Activated naive CD8-positive, alpha-beta T cell treated with anti-CD3 and anti-CD28 coated beads, Interleukin-2, amount 10 ng/mL, durations not matched to agents 7 days and 5 days (primary cell): ENCODE measurements around the gene ADCY5. TPM values are rescaled to one million over a fixed set of nuclear protein-coding genes. Genes with fewer than 3 reads are reported as not detected.

Experiments
- ATAC-seq: fragments of 150-1000 bp; cut with Tn5 transposase; one replicate; pipeline ENCODE4 v1.10.0; 2021; ENCODE audit warnings: low read depth, moderate library complexity
- POLR2A ChIA-PET: fragments of 350-600 bp; sonication (Branson Sonifier 250); formaldehyde crosslinking; loops from one replicate; lab custom pipeline; 2021; ENCODE audit warnings: antibody characterized with exemption; lab: Charles Lee
- DNase-seq: peaks from one replicate; pipeline ENCODE4 v3.0.0; 2021
- H3K27ac Mint-ChIP-seq: one replicate; pipeline ENCODE4 v1.8.0; 2022; ENCODE audit warnings: mild to moderate bottlenecking, mixed read lengths
- H3K27me3 Mint-ChIP-seq: one replicate; pipeline ENCODE4 v1.8.0; 2022; ENCODE audit warnings: mild to moderate bottlenecking, moderate library complexity, mixed read lengths
- H3K36me3 Mint-ChIP-seq: one replicate; pipeline ENCODE4 v1.8.0; 2021; ENCODE audit warnings: mild to moderate bottlenecking, mixed read lengths
- H3K4me1 Mint-ChIP-seq: one replicate; pipeline ENCODE4 v1.8.0; 2021; ENCODE audit warnings: mixed read lengths
- H3K4me3 Mint-ChIP-seq: one replicate; pipeline ENCODE4 v1.8.0; 2022; ENCODE audit warnings: mild to moderate bottlenecking, moderate library complexity, mixed read lengths
- H3K9me3 Mint-ChIP-seq: one replicate; pipeline ENCODE4 v1.8.0; 2021; ENCODE audit warnings: mixed read lengths
- total RNA-seq, 2 experiments: library from RNA; stranded (reverse); gene quantifications; one replicate each; pipeline ENCODE4 v1.2.3, GENCODE V29; 2021

Gene ADCY5
- total RNA-seq, 2 experiments from 2014 or later: not detected

- peaks cover 3% of the 10 kb centered on the region for H3K27me3 Mint-ChIP-seq
- POLR2A ChIA-PET: no interaction called here
- ATAC-seq: no peak
- no peak overlapping the region for H3K4me3 Mint-ChIP-seq
- peaks cover 6% of the 10 kb centered on the region for H3K4me1 Mint-ChIP-seq
- H3K27ac Mint-ChIP-seq: no peak overlapping the region
- no peak for DNase-seq
- no peaks in the 10 kb centered on the region for H3K36me3 Mint-ChIP-seq
- no peaks in the 10 kb centered on the region for H3K9me3 Mint-ChIP-seq
Measured at GRCh38 chr3:123336001-123336400, 112.9 kb downstream of the ADCY5 start.

- H3K27ac Mint-ChIP-seq: no peak overlapping the region
- peaks cover 6% of the 10 kb centered on the region for H3K4me1 Mint-ChIP-seq
- POLR2A ChIA-PET: no interaction called here
- ATAC-seq: peak; percentile 78
- H3K4me3 Mint-ChIP-seq: peak overlapping the region; percentile 4
- H3K9me3 Mint-ChIP-seq: no peaks in the 10 kb centered on the region
- no peaks in the 10 kb centered on the region for H3K36me3 Mint-ChIP-seq
- H3K27me3 Mint-ChIP-seq: no peaks in the 10 kb centered on the region
- DNase-seq: no peak
Measured at GRCh38 chr3:123335007-123335670, 113.8 kb downstream of the ADCY5 start.

GRCh38 chr3:123334056-123334455 is 114.8 kb downstream of the ADCY5 start:
- no peaks in the 10 kb centered on the region for H3K9me3 Mint-ChIP-seq
- no peaks in the 10 kb centered on the region for H3K36me3 Mint-ChIP-seq
- DNase-seq (no peak), ATAC-seq (no peak)
- POLR2A ChIA-PET: no interaction called here
- H3K27ac Mint-ChIP-seq: no peak overlapping the region
- H3K4me3 Mint-ChIP-seq: no peak overlapping the region
- H3K4me1 Mint-ChIP-seq: peaks cover 6% of the 10 kb centered on the region
- H3K27me3 Mint-ChIP-seq: no peaks in the 10 kb centered on the region

DNA sequence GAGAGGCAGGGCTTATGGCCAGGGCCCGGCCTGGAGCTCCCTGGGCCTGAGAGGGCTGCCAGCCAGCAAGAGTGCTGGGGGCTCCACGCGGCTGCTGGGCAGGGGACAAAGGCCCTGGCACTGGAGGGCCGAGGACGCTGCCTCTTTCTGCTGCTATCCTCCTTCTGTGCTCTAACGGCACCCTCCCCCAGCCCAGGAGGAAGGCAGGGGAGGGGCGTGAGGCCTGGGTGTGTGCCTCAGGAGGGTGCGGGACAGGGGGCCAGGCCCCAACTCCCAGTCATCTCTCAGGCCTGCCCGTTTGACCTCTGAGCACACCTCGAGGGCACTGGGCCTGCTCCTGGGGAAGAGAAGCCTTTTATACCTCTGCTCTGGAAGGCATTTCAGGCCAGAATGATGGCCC is 115.5 kb downstream of the ADCY5 start:
- Mint-ChIP-seq H3K27me3 (no peaks in the 10 kb centered on the region), H3K9me3 (no peaks in the 10 kb centered on the region), H3K27ac (no peak overlapping the region), H3K36me3 (no peaks in the 10 kb centered on the region), H3K4me3 (no peak overlapping the region), H3K4me1 (peaks cover 6% of the 10 kb centered on the region)
- no peak for ATAC-seq
- POLR2A ChIA-PET: no interaction called here
- DNase-seq: no peak

DNA sequence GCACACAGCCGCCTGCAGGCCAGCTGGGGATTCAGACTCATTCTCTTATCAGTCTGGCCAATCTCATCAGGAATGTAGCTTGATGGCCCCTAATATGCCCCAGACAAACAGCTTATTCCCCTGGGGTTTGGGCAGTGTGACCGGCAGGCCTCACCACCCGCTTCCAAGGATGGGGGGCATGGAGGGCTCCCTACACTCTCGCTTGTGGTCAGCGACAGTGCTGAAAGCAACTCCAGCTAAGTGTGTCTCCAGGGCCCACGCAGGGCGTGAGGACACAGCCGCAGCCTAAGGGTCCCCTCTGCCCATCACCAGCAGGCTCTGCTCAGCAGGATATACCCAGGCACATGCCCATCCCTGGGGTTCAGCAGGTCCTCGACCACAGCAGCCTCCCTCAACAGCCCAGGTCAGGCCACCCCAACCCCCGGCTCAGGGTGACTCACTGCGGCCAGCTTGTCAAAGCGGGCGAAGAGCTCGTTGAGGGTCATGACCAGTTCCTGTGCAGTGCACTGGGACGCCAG is 116.7 kb downstream of the ADCY5 start:
- Mint-ChIP-seq H3K27ac (no peak overlapping the region), H3K36me3 (no peaks in the 10 kb centered on the region), H3K9me3 (no peaks in the 10 kb centered on the region), H3K27me3 (no peaks in the 10 kb centered on the region), H3K4me1 (peaks cover 6% of the 10 kb centered on the region), H3K4me3 (no peak overlapping the region)
- POLR2A ChIA-PET: no interaction called here
- DNase-seq (no peak), ATAC-seq (no peak)

DNA sequence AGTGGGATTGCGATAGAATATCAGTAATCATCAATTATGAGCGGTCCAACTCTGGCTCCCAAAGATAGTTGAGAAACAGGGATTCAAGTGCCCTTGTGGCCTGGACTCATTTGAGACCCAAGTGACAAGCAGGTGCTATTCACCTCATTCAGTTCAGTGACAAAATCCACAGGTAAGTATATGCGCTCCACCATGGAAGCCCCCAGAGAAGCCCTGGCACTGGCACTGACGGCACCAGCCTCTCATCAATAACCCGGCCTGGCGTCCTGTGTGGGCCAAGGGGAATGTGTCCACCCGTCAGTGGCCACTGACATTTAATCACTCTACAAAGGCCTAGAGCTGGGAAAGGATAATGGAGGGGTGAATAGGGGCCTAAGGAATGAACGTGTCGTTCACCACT is 117.2 kb downstream of the ADCY5 start:
- DNase-seq (no peak), ATAC-seq (no peak)
- no peak overlapping the region for H3K27ac Mint-ChIP-seq
- H3K36me3 Mint-ChIP-seq: no peaks in the 10 kb centered on the region
- H3K27me3 Mint-ChIP-seq: peaks cover 2% of the 10 kb centered on the region
- no peaks in the 10 kb centered on the region for H3K9me3 Mint-ChIP-seq
- H3K4me1 Mint-ChIP-seq: peaks cover 6% of the 10 kb centered on the region
- H3K4me3 Mint-ChIP-seq: no peak overlapping the region
- POLR2A ChIA-PET: no interaction called here

GRCh38 chr3:123331006-123331405 is 117.9 kb downstream of the ADCY5 start:
- no peak for DNase-seq
- peaks cover 6% of the 10 kb centered on the region for H3K4me1 Mint-ChIP-seq
- H3K36me3 Mint-ChIP-seq: no peaks in the 10 kb centered on the region
- no peak overlapping the region for H3K27ac Mint-ChIP-seq
- no peak for ATAC-seq
- POLR2A ChIA-PET: no interaction called here
- peaks cover 2% of the 10 kb centered on the region for H3K27me3 Mint-ChIP-seq
- no peaks in the 10 kb centered on the region for H3K9me3 Mint-ChIP-seq
- H3K4me3 Mint-ChIP-seq: no peak overlapping the region

DNA sequence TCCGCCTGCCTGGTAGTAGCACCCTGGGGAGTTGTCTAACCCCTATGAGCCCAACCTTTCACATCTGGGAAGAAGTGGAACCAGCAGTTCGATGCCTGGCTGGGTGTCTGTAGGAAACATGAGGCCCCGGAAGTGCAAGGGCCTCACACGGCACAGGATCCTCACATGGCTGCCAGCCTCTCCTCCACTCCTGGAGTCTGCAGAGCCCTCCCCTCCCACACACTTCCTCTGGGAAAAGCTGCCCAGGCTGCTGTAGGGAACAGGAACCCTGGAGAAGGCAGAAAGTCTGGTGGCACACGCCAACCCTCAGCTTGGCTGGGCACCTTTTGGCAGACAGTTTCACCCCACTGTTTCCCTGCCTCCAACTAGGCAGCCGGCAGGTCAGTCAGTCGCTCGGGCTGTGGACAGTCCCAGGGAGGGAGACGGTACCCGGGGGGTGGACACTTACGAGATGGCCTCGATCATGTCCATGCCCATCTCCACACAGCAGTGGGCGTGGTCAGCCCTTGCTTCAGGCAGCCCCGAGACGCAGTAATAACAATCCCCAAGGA is 118.4 kb downstream of the ADCY5 start:
- POLR2A ChIA-PET: no interaction called here
- ATAC-seq (no peak), DNase-seq (no peak)
- no peaks in the 10 kb centered on the region for H3K36me3 Mint-ChIP-seq
- peaks cover 6% of the 10 kb centered on the region for H3K4me1 Mint-ChIP-seq
- H3K27ac Mint-ChIP-seq: no peak overlapping the region
- no peak overlapping the region for H3K4me3 Mint-ChIP-seq
- no peaks in the 10 kb centered on the region for H3K9me3 Mint-ChIP-seq
- peaks cover 2% of the 10 kb centered on the region for H3K27me3 Mint-ChIP-seq

DNA sequence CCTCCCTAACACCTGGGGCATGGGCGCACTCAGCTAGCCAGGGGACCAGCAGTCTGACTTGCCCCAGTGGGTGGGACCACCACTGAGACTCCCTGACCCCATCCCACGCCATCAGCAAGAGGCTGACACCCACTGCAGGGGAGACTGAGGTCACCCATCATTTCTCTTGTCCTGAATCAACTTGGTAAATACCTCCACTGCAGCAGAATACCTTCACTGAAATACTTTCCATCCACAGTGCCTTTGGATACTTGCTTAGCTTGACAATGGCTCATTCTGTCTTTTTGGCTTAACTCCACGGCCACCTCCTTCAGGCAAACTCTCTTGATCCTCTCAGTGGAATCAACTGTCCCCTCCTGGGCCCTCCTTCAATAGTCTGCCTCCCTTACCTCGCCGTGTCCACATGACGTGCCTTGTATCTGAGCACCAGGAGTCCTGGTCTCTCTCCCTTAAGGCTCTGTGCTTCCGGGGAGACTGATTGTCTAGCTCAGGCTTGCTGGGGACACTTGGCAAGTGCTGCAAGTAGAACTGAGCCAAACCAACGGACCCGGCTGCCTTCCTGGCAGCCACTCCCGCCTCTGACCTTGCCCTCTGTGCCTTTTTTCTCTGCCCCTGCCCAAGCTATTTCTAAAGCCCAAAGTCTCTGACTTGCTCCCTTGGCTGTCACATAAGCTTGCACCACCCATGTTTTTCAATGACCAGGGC is 119.1 kb downstream of the ADCY5 start:
- H3K9me3 Mint-ChIP-seq: no peaks in the 10 kb centered on the region
- peaks cover 1% of the 10 kb centered on the region for H3K4me1 Mint-ChIP-seq
- no peak for DNase-seq
- peaks cover 2% of the 10 kb centered on the region for H3K27me3 Mint-ChIP-seq
- no peak for ATAC-seq
- H3K36me3 Mint-ChIP-seq: no peaks in the 10 kb centered on the region
- H3K4me3 Mint-ChIP-seq: no peak overlapping the region
- POLR2A ChIA-PET: no interaction called here
- no peak overlapping the region for H3K27ac Mint-ChIP-seq

- H3K9me3 Mint-ChIP-seq: no peaks in the 10 kb centered on the region
- no peak overlapping the region for H3K4me3 Mint-ChIP-seq
- no peaks in the 10 kb centered on the region for H3K36me3 Mint-ChIP-seq
- POLR2A ChIA-PET: no interaction called here
- peaks cover 2% of the 10 kb centered on the region for H3K27me3 Mint-ChIP-seq
- H3K4me1 Mint-ChIP-seq: no peaks in the 10 kb centered on the region
- peak; percentile 85 for DNase-seq
- no peak overlapping the region for H3K27ac Mint-ChIP-seq
- ATAC-seq: peak; percentile 82
Measured at GRCh38 chr3:123328851-123329635, 119.8 kb downstream of the ADCY5 start.

GRCh38 chr3:123327956-123328850 is 120.7 kb downstream of the ADCY5 start:
- ATAC-seq (no peak), DNase-seq (no peak)
- H3K27ac Mint-ChIP-seq: no peak overlapping the region
- H3K4me3 Mint-ChIP-seq: no peak overlapping the region
- POLR2A ChIA-PET: no interaction called here
- no peaks in the 10 kb centered on the region for H3K4me1 Mint-ChIP-seq
- no peaks in the 10 kb centered on the region for H3K9me3 Mint-ChIP-seq
- peaks cover 2% of the 10 kb centered on the region for H3K27me3 Mint-ChIP-seq
- H3K36me3 Mint-ChIP-seq: no peaks in the 10 kb centered on the region

GRCh38 chr3:123327480-123327879 is 121.4 kb downstream of the ADCY5 start:
- POLR2A ChIA-PET: no interaction called here
- H3K4me1 Mint-ChIP-seq: no peaks in the 10 kb centered on the region
- H3K27ac Mint-ChIP-seq: no peak overlapping the region
- H3K27me3 Mint-ChIP-seq: peaks cover 4% of the 10 kb centered on the region
- no peak for DNase-seq
- H3K4me3 Mint-ChIP-seq: no peak overlapping the region
- no peaks in the 10 kb centered on the region for H3K36me3 Mint-ChIP-seq
- H3K9me3 Mint-ChIP-seq: no peaks in the 10 kb centered on the region
- no peak for ATAC-seq

GRCh38 chr3:123326531-123326930 is 122.4 kb downstream of the ADCY5 start:
- no peak for DNase-seq
- Mint-ChIP-seq H3K4me1 (no peaks in the 10 kb centered on the region), H3K27ac (no peak overlapping the region), H3K9me3 (no peaks in the 10 kb centered on the region), H3K4me3 (no peak overlapping the region), H3K27me3 (peaks cover 5% of the 10 kb centered on the region), H3K36me3 (no peaks in the 10 kb centered on the region)
- ATAC-seq: no peak
- POLR2A ChIA-PET: no interaction called here
